ENCODE measurements around the gene FAM20B. TPM values are rescaled to one million over a fixed set of nuclear protein-coding genes. Genes with fewer than 3 reads are reported as not detected.
A peak's percentile ranks its signal among the peaks of the same experiment; 100 is the strongest.

The FAM20B gene
- total and polyA plus RNA-seq, 2 of the 13 experiments (the other 11 are each of a cell fraction or from before 2014, with no cell fraction given) = 13.8 to 26.9 TPM

GRCh38 chr1:179091691-179092165 is 66.0 kb downstream of the FAM20B start (continued):
- no peak for TF ChIP-seq ZNF646 (CRISPR knock-in tag; IDR thresholded peaks at IDR 0.05)
- TF ChIP-seq NCOA5 (CRISPR knock-in tag; IDR thresholded peaks at IDR 0.05) = no peak
- TF ChIP-seq IKZF1 (IDR thresholded peaks at IDR 0.05) = no peak
- TF ChIP-seq ZNF678 (CRISPR knock-in tag; IDR thresholded peaks at IDR 0.05) = no peak
- no peak for TF ChIP-seq ZNF282 (IDR thresholded peaks at IDR 0.05; ENCODE audit: partially characterized antibody)
- peak; percentile 73 for TF ChIP-seq UBTF (CRISPR knock-in tag; IDR thresholded peaks at IDR 0.05)
- TF ChIP-seq ZFP36L2 (CRISPR knock-in tag; IDR thresholded peaks at IDR 0.05) = no peak
- peak; percentile 36; the same call in 1 of the 2 replicates for TF ChIP-seq ZNF609 (CRISPR knock-in tag; IDR thresholded peaks at IDR 0.05; ENCODE audit: borderline replicate concordance)
- TF ChIP-seq ZBTB43 (CRISPR knock-in tag; conservative IDR thresholded peaks at IDR 0.05) = no peak
- no peak for TF ChIP-seq CREB1 (IDR thresholded peaks at IDR 0.05)
- no peak for TF ChIP-seq CREB1 (CRISPR knock-in tag; IDR thresholded peaks at IDR 0.05)
- TF ChIP-seq EED (CRISPR knock-in tag; IDR thresholded peaks at IDR 0.05) = no peak
- peak; percentile 68 for TF ChIP-seq SAP130 (CRISPR knock-in tag; IDR thresholded peaks at IDR 0.05; ENCODE audit: low read depth)
